Stimulated activated CD8-positive, alpha-beta memory T cell treated with anti-CD3 and anti-CD28 coated beads, Interleukin-7, amount 100 ng/mL, for 24 hours (primary cell): ENCODE data around the gene VSNL1.

Experiments
- DNase-seq: peaks from one replicate; pipeline ENCODE4 v3.0.0-alpha.2; 2020; ENCODE audit warnings: low read depth

The VSNL1 gene

DNA sequence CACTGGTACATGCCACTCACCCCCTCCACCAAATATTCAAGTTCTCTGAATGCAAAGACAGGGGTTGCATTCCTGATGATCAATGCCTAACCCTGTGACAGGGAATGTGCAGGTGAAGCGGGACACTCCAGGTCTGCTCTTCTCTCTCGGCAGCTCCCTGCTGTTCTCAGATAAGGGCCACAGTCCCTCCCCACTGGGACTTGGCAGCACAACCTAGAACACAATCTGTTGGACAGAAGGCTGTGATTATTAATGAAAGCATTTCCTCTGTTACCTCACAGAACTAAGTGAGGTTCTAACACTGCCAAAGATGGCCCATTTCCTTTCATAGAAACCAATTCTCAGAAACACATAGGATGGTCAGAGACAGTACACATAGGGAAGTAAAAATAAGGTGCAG lies 42.7 kb downstream of the VSNL1 start:
- DNase-seq: no peak

GRCh38 chr2:17583646-17584045 lies 43.1 kb downstream of the VSNL1 start:
- DNase-seq: no peak

DNA sequence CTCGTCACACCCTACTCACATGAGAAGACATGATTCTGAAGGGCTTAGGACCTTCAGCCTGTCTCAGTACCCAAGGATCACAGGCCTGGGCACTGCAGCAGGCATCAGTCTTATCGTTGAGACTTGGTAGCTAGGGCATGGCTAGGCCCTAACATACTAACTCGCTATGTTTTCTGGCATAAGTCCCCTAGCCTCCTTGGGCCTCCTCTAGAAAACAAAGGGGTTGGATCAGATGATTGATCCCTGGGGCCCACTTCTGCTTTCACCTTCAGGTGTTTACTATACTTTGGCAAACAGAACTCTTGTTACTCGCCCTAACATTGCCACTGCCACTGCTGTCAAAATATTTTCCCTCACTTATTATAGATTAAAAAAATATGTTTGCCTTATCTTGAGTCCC lies 44.2 kb downstream of the VSNL1 start:
- DNase-seq: no peak

DNA sequence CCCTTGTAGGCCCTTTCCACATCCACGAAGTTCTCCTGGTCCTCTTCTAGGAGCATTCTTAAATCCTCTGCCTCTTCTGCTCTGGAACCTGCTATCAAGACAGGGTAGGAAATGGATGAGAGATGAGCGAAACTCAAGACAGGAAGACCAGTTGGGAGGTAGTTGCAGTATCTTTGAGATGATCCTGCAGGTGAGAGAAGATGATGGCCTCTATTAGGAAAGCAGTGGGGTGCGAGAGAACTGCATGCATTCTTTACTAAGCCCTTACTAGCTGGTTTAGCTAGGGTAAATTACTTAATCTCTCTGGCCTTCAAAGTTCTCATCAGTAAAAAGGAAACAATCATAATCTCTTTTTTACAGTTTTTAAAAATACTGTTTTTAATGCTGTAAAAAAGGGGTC lies 47.0 kb downstream of the VSNL1 start:
- no peak for DNase-seq

- no peak for DNase-seq
These were observed 47.5 kb downstream of the VSNL1 start for GRCh38 chr2:17588031-17588430.

DNA sequence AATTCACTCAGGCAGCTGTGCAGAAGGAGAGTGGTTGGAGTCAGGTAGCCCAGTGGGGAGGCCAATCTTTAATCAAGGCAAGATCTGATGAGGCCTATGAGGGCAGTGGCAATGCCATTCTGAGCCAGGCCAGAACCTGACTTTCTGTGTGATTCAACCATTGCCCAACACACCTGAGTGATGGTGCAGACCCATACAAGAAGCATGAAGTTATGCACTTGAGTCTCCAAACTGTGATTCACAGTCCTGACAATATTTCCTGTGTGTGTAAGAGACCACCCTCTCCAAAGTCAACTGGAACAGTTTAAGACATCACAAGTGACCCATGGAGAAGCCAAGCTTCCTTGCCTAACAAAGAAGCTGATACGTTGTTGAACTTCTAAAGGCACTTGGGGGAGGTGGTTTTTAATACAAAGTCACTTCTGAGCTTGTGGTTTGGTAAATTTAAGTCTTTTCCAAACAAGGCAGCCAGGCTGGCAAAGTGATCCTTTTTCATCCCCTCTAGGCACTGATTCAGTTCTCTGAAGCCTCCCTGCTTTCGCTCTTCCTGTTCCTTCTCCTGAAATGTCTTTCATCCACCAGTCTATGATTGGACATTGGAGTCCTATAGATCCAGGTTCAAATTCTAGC lies 49.0 kb downstream of the VSNL1 start:
- DNase-seq: no peak

DNA sequence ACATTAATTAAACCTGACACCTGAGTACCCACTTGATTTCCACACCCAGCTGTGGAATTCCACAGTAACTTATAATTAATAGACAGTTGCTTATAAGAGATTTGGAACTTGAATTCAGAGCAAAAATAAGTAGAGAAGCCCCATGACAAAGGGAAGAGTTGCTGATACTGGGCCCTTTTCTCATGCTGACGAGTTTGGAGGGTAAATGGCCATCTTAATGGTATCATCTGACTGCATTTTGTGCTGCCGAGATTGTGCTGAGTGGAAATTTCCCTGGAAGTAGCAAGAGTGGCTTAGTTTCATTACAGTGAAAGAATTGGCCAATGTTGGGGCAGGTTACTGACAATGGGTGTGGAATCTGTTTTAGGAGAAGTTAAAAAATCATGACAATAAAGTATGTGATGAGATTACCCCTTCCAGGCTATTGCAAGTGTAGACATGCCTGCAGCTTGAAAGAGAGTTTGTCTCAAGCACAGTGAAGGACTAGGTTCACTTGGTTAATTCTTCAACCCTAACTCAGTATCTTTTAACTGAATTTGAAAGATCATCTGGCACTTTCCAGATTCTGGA lies 49.9 kb downstream of the VSNL1 start:
- no peak for DNase-seq

- no peak for DNase-seq
These were observed 51.4 kb downstream of the VSNL1 start for GRCh38 chr2:17591846-17592245.

GRCh38 chr2:17592731-17593409 lies 52.4 kb downstream of the VSNL1 start:
- no peak for DNase-seq

DNA sequence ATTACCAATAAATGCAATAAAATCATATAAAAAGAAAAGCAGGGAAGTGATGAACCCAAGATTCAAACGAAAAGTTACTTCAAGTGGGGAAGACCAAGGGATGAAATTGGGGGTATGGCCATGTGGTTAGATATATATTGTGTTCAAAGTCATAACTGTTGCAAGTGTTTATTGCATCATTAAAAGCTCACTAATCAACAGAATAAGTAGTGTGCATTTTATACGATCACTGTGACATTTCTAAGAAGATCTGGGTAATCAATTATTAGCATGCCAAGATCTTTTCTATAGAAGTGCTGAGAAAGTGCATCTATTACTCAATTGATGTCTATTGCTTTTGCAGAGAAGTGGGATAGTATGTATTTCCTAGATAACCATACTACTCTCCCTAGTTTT lies 52.9 kb downstream of the VSNL1 start:
- no peak for DNase-seq

GRCh38 chr2:17593841-17594491 lies 53.5 kb downstream of the VSNL1 start:
- DNase-seq: no peak

DNA sequence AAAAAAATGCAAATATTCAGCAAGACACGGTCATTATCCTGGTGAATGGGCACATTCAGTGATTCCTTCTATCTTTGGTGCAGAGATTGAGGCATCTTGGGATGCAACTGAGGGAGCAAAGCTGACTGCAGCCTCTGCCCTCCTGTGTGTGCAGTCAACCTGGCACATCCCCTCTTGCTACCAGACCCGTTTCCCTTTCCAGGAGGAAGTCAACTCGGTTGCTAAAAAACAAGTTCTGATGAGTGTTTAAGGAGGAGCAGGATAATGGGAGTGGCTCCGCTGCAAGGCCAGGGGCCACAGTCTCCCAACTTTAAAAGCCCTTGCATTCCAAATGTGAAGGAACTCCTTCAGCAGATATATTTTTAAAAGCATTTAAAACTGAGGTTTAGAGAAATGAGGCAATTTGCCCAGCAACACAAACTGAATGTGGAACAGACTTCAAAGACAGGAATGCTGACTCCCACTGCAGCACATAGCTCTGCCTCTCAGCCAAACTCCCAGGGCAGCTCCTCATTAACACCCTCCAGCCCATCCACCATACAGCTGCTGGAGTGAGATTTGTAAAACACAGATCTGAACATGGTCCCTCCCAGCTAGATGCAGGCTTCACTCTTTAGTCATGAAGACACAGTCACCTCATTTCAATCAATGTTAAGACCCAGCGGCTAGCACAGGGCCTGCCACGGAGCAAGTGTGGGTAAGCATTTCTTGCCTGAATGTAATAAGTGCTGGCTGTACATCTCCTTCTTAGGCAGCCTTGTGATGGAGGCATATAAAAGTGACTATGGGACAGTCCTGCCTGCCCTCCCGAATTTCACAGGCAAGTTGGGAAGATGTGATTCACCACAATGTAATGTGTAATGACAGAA lies 54.3 kb downstream of the VSNL1 start:
- no peak for DNase-seq

- DNase-seq: no peak
These were observed 59.1 kb downstream of the VSNL1 start for GRCh38 chr2:17599617-17600016.

GRCh38 chr2:17600556-17601204 lies 60.2 kb downstream of the VSNL1 start:
- DNase-seq: no peak

DNA sequence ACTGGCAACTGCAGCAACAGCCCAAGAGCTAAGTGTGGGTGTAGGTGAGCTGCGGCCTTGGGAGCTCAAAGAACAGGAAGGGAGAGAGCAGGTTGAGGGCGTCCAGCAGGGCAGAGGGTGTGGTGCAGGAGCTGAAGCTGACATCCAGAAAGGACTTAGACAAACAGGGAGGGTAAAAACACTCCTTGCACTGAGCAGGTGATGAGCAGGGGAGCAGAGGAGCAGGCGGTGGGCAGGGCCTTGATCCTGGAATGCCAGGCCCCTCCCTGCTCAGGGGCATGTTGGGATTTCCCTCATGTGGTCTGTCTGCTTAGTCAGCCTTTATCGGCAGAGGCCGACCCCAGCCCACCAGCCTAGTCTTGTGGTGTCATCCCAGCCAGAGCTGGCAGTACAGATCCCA lies 63.6 kb downstream of the VSNL1 start:
- no peak for DNase-seq

- DNase-seq: no peak
These were observed 65.2 kb downstream of the VSNL1 start for GRCh38 chr2:17605696-17606095.

GRCh38 chr2:17606851-17607250 lies 66.4 kb downstream of the VSNL1 start:
- no peak for DNase-seq

DNA sequence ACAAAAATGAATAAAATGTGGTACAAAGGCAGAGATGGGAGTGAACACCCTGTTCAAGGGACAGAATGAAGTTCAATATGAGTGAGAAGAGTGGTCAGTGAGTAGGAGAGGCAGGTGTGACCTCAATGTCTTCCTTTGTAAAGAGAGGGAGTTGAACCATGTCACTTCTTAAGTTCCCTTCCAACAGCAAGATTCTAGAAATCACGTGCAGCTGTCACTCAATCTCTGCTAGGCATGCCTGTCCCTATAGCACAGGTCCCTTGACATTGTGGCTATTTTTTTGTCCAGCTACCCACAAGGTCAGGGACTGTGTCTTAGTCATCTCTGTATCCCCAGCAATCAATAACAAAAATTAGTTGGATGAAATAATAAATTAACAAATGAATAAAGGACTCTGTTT lies 66.9 kb downstream of the VSNL1 start:
- no peak for DNase-seq

- DNase-seq: no peak
These were observed 67.8 kb downstream of the VSNL1 start for GRCh38 chr2:17608251-17608650.

DNA sequence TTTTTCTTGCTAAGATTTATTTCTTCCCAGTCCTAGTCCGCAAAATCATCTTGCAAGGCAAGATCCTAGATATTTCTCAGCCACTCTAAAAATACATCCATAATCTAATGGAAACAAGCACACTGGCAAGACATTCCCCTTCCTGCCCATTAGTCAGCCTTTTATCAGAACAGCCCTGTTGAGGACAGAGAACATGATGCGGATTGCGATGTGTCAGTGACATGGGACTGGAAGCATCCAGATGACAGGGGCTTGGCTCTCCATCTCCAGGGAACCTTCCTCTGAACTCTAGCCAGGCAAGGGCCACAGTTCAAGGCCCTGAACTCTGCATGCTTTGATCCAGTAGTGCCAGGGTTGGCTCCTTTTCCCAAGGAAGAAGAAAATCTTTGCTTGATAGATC lies 70.0 kb downstream of the VSNL1 start:
- DNase-seq: no peak

DNA sequence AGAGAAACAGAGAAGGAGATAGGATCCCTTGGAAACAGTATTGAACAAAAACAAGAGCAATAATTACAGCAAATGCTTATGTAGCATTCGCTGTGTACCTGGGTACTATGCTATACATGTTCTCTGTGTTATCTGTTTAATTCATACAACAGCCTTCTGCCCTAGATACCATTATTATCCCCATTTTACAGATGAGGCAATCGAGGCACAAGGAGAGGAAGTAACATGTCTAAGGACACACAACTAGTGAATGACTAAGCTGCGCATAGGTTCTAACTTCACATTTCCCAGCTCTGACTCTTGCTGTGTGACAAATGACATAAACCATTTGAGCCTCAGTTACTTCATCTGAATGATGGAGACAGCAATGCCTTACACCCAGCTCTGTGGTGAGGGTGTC lies 70.5 kb downstream of the VSNL1 start:
- no peak for DNase-seq
